Measurements from ENCODE around the gene QSOX2. TPM values are rescaled to one million over a fixed set of nuclear protein-coding genes. Genes with fewer than 3 reads are reported as not detected.

Gene QSOX2
- total and polyA plus RNA-seq, 2 experiments from 2014 or later, result 9.2 to 29.2 TPM

- no peak overlapping the region for H3K4me2 ChIP-seq
- H3K9me2 ChIP-seq (ENCODE audit: insufficient read depth), result no peaks in the 10 kb centered on the region
- no peaks in the 10 kb centered on the region for H3K79me2 ChIP-seq (replicated peaks; ENCODE audit: insufficient read depth)
- no peak overlapping the region for H3K27ac ChIP-seq (ENCODE audit: low read depth)
- no peak for TF ChIP-seq JUNB (IDR thresholded peaks at IDR 0.05; ENCODE audit: unreplicated experiment)
- TF ChIP-seq ZNF331 (CRISPR knock-in tag; IDR thresholded peaks at IDR 0.05; ENCODE audit: low read depth), result no peak
- no peak for TF ChIP-seq EZH2 (IDR thresholded peaks at IDR 0.05; ENCODE audit: low read depth, unreplicated experiment)
- TF ChIP-seq POLR2AphosphoS5 (IDR thresholded peaks at IDR 0.05; ENCODE audit: low read depth), result no peak
- no peak for TF ChIP-seq CTCF (conservative IDR thresholded peaks at IDR 0.05; ENCODE audit: low read depth in 2 of 2)
- TF ChIP-seq STAT1 (IDR thresholded peaks at IDR 0.05; ENCODE audit: unreplicated experiment), result no peak
- no peak for TF ChIP-seq CREB1 (CRISPR knock-in tag; IDR thresholded peaks at IDR 0.05; ENCODE audit: low read depth)
- no peak for TF ChIP-seq ZNF462 (CRISPR knock-in tag; IDR thresholded peaks at IDR 0.05)
- TF ChIP-seq ETS1 (IDR thresholded peaks at IDR 0.05), result no peak
- TF ChIP-seq EZH2phosphoT487 (IDR thresholded peaks at IDR 0.05; ENCODE audit: unreplicated experiment), result no peak
- no peak for TF ChIP-seq NANOG (IDR thresholded peaks at IDR 0.05; ENCODE audit: borderline replicate concordance)
- no peak for TF ChIP-seq ZNF114 (CRISPR knock-in tag; IDR thresholded peaks at IDR 0.05)
- no peak for TF ChIP-seq REST (IDR thresholded peaks at IDR 0.05; ENCODE audit: unreplicated experiment)
- H3K27me3 Mint-ChIP-seq (ENCODE audit: insufficient read depth, low read depth, poor library complexity), result peaks cover 4% of the 10 kb centered on the region
- no peak overlapping the region for H2AFZ ChIP-seq
- peaks cover 6% of the 10 kb centered on the region for H4K20me1 ChIP-seq (replicated peaks; ENCODE audit: insufficient read depth)
- H3F3A ChIP-seq (replicated peaks; ENCODE audit: low read depth), result no peaks in the 10 kb centered on the region
- H3K4me1 ChIP-seq (ENCODE audit: insufficient read depth), result no peaks in the 10 kb centered on the region
- H3K4me1 Mint-ChIP-seq, result peaks cover 4% of the 10 kb centered on the region; the same call in 2 of the 3 replicates
- H3K27ac Mint-ChIP-seq, result no peak overlapping the region
- H3K36me3 Mint-ChIP-seq (ENCODE audit: low read depth), result peaks cover 48% of the 10 kb centered on the region
- H3K27me3 ChIP-seq (ENCODE audit: insufficient read depth), result no peaks in the 10 kb centered on the region
- DNase-seq (ENCODE audit: low spot score), result no peak
- no peak for ATAC-seq
- H3K9me3 Mint-ChIP-seq, result no peaks in the 10 kb centered on the region
- no peak overlapping the region for H3K4me3 ChIP-seq
- no peaks in the 10 kb centered on the region; the same call in 1 of the 2 replicates for H3K36me3 ChIP-seq (ENCODE audit: insufficient read depth)
- no peak overlapping the region for H3K4me3 Mint-ChIP-seq
These were observed 33.9 kb downstream of the QSOX2 start for GRCh38 chr9:136211441-136212344.
